ENCODE results near the gene ITIH1.

Gene ITIH1

DNA sequence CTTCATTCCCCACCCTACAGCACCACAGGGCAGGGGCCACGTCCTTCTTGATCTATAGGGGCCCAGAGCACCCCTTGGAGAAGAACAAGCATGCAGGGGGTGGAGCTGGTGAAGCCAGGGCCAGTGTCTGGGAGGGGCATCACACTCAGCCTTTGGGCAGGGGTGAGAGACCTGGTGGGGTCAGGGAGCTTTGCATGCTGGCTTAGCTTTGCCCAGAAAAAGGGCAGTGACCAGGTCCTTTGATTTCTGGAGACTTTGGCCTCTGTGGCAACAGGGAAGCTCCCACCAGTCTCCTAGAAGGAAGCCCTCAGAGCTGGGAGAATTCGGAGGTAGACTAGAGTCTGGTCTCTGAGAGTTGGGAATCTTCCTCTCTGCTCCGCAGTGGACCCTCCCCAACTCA is 52.1 kb downstream of the ITIH1 start:
- TF ChIP-seq, protein P1, sequence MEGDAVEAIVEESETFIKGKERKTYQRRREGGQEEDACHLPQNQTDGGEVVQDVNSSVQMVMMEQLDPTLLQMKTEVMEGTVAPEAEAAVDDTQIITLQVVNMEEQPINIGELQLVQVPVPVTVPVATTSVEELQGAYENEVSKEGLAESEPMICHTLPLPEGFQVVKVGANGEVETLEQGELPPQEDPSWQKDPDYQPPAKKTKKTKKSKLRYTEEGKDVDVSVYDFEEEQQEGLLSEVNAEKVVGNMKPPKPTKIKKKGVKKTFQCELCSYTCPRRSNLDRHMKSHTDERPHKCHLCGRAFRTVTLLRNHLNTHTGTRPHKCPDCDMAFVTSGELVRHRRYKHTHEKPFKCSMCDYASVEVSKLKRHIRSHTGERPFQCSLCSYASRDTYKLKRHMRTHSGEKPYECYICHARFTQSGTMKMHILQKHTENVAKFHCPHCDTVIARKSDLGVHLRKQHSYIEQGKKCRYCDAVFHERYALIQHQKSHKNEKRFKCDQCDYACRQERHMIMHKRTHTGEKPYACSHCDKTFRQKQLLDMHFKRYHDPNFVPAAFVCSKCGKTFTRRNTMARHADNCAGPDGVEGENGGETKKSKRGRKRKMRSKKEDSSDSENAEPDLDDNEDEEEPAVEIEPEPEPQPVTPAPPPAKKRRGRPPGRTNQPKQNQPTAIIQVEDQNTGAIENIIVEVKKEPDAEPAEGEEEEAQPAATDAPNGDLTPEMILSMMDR (IDR thresholded peaks at IDR 0.05; ENCODE audit: low read depth, low read length) = no peak
- H3K4me3 ChIP-seq (ENCODE audit: low read depth, low read length) = no peak overlapping the region

DNA sequence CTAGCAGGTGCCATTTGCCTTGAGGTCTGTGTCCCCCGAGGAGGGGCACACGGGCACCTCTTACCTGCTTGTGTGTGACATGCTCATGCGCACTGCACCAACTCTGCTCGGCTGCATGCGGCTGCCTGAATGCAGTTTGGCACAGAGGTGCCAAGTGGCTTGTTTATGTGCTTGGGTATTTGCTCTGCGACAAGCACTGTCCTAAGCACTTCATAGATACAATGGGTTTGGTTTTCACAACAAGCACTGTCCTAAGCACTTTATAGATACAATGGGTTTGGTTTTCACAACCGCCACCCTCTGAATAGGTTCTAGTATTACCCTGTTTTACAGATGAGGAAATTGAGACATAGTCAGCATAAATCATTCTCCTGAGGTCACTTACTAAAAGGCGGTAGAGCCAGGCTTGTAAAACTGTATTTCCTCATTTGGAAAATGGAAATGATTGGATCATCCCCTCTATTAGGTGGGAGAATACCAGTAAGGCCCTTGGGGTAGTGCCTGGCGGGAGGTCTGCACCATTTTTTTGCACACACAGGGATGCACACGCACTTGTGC is 52.6 kb downstream of the ITIH1 start:
- H3K4me3 ChIP-seq (ENCODE audit: low read depth, low read length) = no peak overlapping the region
- TF ChIP-seq, protein P1 (IDR thresholded peaks at IDR 0.05; ENCODE audit: low read depth, low read length) = no peak

DNA sequence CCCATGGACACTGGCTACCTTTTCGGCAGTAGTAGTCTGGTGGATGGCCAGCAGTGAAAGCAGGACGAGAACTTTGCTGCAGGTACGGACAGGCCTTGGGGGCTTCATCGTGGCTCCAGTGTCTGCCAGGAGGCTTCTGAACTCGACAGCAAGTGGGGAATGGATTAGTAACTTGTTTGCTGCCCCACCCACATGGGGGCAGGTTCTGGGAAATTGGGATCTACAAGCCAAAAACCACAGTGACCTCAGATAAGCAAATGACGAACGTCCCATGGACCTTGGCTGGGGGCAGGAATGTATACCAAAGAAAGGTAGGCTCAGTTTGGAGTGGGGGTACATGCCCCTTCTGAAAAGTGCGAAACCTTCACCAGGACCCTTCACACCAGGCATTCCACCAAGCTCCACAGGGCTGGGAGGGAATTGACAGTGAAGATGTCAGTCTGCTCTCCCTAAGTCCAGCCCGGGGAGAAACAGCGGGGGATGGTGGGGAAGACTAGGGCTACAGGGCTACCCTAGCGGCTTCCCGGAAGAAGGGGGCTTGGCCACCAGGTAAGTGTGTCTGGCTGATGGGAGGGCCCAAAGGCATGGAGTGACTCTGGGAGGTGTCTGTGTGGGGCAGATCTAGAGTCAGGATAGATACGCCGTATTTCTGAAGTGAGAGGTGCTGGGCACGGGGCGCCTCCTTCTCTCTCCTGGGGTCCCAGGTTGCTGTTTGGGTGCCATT is 53.3 kb downstream of the ITIH1 start, which contains the start of gene ITIH4:
ITIH4 (minus strand) TSS at position 138 of the 724 bp plus-strand sequence; CDS start at position 108, 30 bp downstream.
- H3K4me3 ChIP-seq (ENCODE audit: low read depth, low read length) = no peak within 1 kb of the TSS

DNA sequence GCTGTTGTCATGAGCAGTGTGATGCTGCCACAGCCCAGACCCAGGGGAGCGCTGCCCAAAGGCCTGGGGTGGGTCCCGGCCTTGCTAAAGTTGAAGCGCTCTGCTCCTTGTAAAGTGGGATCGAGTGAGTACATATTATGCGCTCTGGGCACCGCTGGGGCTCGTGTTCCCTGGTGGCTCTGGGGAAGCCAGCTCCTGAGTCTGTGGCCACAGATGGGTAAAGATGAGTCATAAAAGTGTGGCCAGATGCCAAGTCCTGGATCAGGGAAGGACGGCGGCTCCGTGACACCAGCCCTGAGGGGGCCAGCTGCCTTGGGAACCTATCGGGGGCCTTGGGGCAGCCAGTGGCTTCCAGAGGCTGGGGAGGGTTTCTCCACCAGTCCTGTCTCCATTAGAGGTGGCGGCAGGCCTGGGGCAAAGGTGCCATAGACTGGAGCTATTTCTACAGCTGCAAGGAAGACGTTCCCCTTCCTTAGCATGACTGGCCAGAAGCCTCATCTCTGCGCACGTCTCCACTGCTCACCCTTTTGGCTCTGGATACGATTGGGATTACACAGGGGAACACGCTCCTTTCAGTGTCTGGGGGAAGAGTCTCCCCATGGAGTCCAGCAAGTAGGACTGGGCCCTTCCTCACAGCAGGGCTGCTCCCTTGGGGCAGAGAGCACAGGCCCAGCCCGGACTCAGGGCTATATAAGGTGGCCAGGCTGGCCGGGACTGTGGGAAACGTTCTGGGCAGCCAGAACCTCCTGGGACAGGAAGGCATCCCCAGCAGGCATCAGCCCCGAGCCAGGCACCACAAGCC is 54.3 kb downstream of the ITIH1 start:
- TF ChIP-seq, protein P1 (IDR thresholded peaks at IDR 0.05; ENCODE audit: low read depth, low read length) = no peak

More for the DNA sequence above, 53.3 kb downstream of the ITIH1 start, which contains the start of gene ITIH4:
- TF ChIP-seq, protein P1 (IDR thresholded peaks at IDR 0.05; ENCODE audit: low read depth, low read length) = no peak

DNA sequence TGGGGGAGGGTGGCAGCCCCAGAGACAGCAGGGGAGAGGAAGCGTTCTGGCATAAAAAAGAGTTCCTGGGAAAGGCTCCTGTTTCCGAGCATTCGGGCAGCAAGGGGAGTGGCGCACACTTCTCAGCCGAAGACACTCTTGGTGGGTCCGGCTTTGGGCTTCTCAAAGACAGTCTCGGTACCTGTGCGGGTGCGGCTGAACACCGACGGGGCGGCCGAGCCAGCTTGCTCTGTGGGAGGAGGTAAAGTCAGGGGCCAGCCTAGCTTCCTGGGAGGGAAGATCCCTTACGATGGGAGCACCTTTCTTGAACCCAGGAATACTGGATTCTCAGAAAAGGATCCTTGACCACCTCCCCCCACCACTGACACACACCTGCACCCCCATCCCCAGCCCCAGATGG is 55.8 kb downstream of the ITIH1 start:
- TF ChIP-seq, protein P1 (IDR thresholded peaks at IDR 0.05; ENCODE audit: low read depth, low read length) = no peak
- no peak overlapping the region for H3K4me3 ChIP-seq (ENCODE audit: low read depth, low read length)

More for the DNA sequence above, 54.3 kb downstream of the ITIH1 start:
- no peak overlapping the region for H3K4me3 ChIP-seq (ENCODE audit: low read depth, low read length)

DNA sequence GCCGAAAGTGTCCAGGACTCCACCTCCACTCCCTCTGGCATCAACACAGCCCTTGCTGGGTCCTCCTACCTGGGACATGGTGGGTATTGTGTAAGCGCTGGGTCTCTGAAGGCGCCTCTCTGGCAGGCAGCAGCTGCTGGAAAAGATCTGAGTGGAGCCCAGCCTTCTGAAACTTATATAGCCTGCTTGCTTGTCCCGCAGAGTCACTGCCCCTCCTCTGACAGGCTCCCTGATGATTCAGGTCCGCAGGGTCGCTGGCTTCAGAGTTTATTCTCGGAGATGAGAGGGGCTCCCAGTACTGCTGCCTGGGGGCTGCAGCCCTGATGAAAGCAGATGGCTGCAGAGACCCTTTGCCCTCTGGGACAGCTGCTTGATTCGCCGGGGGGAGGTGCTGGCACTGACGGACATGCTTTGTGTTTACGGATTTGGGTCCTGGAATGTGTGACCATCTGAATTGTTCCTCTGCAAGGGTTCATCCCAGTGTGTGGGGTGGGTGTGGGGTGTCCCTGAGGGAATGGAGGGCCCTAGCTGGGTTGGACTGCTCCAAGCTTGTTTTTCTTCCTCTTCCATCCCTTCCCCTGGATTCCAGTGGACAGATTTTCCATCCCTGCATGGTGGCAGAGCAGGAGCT is 57.6 kb downstream of the ITIH1 start, which contains the start of gene MUSTN1:
MUSTN1 (minus strand) TSS at position 149 of the 631 bp plus-strand sequence; CDS start at position 78, 71 bp downstream.
- no peak within 1 kb of the TSS for H3K4me3 ChIP-seq (ENCODE audit: low read depth, low read length)
- TF ChIP-seq, protein P1 (IDR thresholded peaks at IDR 0.05; ENCODE audit: low read depth, low read length) = no peak
